Activated T-cell treated with anti-CD3 and anti-CD28 coated beads, Interleukin-2, amount 50 U/mL, for 1 hour (primary cell): ENCODE data around the gene GRWD1.
A peak's percentile ranks its signal among the peaks of the same experiment; 100 is the strongest.

Experiments
- DNase-seq: peaks from one replicate; pipeline ENCODE4 v3.0.0-alpha.2; 2020

Gene GRWD1

GRCh38 chr19:48461651-48461981 is 15.8 kb downstream of the GRWD1 start:
- DNase-seq = no peak

- DNase-seq = no peak
These were observed 16.3 kb downstream of the GRWD1 start for GRCh38 chr19:48461982-48462655.

DNA sequence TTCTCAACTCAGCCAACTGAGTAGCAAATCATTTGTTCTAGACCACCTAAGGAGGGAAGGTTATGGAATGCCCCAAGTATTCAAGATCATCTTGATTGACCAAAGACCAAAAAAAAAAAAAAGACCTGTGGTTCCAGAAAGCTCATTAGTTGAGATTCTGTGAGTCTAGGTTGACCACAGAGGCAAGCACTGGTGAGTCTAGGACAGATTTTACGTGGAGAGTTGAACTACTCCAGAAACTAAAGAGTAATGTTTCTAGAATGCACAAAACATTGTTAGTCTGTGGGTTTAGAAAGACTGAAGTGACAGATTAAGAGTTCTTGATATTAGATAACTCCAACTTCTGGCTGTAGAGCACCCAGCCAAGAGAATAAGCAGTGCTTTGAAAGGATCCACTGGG is 19.4 kb downstream of the GRWD1 start:
- DNase-seq = no peak

DNA sequence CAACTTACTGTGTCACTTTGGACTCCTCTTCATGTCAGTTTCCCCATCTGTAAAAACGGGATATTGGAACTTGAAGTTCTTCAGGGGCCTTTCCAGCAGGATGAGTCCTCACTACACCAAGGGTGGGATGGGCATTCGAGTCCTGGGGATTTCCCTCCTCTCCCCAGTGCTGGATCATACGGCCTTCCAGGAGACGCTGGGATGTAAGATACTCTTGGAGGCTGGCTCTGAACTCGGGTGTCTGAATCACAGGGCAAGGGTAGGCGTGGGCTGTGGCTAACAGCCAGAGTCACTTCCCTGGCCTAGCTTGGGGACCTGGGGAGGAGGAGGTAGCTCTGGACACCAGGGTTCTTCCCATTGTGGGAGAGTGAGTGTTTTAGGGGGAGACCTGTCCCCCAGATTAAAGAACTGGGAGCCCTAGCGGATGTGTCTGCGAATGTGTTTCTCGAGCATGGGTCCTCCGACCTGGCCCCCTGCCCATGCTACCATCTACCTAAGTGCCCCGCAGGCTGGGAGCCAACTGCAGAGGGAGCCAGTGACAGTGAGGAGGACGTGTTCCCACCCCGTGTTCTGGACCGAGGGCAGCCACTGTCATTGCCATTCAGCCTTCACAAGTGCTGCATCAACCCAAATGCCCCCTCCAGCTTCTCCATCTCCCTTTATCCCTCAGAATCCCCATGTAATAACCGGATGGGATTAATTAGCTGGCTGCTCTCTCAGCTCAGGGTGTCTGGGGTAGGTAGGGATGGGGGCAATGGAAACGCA is 21.0 kb downstream of the GRWD1 start:
- DNase-seq = no peak

- peak; percentile 99 for DNase-seq
These were observed 23.0 kb downstream of the GRWD1 start for GRCh38 chr19:48468772-48469288.

GRCh38 chr19:48469289-48469881 is 23.6 kb downstream of the GRWD1 start, which contains the start of gene CYTH2:
CYTH2 (plus strand) TSS chr19:48469369; CDS start chr19:48469508, 139 bp downstream.
- DNase-seq = no peak

DNA sequence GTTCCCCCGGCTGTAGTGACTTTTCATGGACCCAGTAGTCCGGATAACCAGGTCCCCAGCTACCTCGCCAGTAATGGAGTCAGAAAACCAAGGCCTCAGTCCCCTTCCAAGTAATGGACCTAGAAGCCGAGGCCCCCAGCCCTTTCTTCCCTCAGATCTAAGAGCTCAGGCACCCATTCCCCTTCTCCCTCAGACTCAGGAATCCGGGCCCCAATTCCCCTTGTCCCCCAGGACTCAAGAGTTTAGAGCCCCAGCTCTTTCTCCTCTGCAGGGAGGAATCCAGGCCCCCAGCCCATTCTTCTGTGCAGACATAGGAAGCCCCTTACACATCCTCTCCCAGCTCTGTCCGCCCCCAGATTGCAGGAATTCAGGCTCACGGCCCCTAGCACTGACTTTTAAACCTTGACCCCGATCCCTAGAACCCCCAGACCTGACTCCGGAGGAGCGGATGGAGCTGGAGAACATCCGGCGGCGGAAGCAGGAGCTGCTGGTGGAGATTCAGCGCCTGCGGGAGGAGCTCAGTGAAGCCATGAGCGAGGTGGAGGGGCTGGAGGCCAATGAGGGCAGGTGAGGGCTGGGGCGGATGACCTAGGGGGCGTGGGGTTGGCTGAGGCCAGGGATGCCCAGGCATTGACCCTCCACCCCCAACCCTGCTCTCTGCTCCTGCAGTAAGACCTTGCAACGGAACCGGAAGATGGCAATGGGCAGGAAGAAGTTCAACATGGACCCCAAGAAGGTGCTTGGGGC is 24.3 kb downstream of the GRWD1 start:
- DNase-seq = no peak

DNA sequence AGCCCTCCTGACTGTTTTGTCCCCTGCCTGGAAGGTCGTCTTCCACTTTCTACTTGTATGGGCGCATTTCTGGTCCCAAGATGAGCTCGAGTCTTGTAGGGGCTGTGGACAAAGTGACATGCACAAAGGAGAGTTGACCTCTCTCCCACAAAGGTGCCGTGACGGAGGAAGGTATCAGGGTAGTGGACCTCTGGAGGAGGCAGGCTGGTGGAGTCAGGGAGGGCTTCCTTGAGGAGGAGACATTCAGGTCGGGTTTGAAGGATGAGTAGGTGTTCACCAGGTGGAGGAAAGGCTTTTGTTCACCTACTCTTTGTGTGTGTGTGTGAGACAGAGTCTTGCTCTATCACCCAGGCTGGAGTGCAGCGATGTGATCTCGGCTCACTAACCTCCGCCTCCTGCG is 25.1 kb downstream of the GRWD1 start:
- DNase-seq = no peak

GRCh38 chr19:48471836-48472235 is 26.1 kb downstream of the GRWD1 start:
- no peak for DNase-seq

- no peak for DNase-seq
These were observed 27.6 kb downstream of the GRWD1 start for GRCh38 chr19:48473161-48473966.

- DNase-seq = no peak
These were observed 28.4 kb downstream of the GRWD1 start for GRCh38 chr19:48474084-48474592.

GRCh38 chr19:48475369-48476068 is 29.7 kb downstream of the GRWD1 start:
- no peak for DNase-seq

- no peak for DNase-seq
These were observed 30.4 kb downstream of the GRWD1 start for GRCh38 chr19:48476176-48476575.

- no peak for DNase-seq
These were observed 31.4 kb downstream of the GRWD1 start for GRCh38 chr19:48477067-48477685.

DNA sequence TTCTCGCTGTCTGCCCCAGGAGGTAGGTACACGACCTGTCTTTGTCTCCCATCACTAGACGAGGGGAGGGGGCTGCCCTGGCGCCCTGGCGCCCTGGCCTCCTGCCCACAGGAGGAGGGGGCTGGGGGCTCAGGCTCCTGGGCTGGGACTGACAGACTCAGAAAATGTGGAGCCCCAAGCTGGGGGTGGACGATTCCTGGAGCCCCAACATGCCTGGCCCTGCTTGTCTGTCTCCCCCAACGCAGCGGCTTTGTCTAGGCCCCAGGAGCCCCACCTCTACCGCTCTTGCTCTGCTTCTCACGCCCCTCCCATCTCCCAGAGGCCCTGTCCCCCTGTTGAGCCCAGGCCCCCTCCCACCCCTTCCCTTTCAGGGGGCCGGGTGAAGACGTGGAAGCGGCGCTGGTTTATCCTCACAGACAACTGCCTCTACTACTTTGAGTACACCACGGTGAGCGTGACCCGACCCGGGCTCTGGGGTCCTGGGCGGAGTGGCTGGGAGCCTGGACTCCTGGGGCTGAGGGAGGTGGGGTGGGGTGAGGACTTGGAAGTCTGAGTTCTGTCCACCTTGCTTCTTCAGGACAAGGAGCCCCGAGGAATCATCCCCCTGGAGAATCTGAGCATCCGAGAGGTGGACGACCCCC is 32.0 kb downstream of the GRWD1 start:
- no peak for DNase-seq

GRCh38 chr19:48478339-48479256 is 32.8 kb downstream of the GRWD1 start:
- no peak for DNase-seq

DNA sequence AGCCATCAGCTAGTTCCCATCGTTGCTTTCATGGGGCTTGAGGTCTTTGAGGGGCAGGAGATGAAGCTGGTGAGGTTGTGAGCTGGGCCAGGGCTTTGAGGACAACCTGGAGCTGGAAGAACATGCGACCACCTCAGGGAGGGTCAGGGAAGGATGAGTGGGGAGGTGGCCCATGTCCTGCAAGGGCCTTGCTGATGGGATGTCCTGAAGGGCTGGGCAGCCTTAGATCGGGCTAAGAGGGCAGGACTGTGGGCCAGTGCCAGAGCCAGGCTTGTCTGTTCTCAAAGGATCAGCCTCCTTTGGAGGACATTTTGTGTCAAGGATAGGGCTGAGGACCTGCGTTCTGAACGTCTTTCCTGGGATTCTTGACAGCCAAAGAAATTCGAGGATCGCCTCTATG is 33.9 kb downstream of the GRWD1 start:
- DNase-seq = no peak

DNA sequence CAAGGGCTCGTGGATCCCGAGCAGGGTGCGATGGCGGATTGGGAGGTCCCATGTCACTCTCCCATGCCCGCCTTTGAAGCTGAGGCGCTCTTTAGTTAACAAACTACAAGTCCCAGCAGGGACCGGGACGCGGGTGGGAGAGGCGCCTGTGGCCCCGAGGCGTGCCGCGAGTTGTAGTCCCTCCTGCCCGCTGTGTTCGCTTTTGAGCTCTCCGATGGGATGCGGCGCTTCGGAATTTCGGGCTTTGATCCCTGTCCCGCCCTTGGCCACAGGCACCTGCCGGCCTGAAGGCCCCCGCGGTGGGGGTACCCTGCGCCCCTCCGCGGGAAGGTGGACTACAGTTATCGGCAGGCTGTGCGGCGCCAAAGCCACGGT is 34.4 kb downstream of the GRWD1 start:
- DNase-seq = peak; percentile 51
